ENCODE data around the gene REXO5.
"Not testable (repeated sequence)": the region's sequence is repeated elsewhere in the genome, so short reads cannot be mapped to it uniquely, and the experiment has no call there.

Gene REXO5

DNA sequence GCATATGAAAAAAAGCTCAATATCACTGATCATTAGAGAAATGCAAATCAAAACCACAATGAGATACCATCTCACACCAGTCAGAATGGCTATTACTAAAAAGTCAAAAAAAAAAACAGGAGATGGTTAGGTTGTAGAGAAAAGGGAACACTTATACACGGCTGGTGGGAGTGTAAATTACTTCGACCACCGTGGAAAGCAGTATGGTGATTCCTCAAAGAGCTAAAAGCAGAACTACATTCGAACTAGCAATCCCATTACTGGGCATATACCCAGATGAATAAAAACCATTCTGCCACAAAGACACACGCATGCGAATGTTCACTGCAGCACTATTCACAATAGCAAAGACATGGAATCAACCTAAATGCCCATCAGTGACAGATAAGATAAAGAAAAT, 58.0 kb downstream of the REXO5 start:
- H3K36me3 Mint-ChIP-seq (ENCODE audit: low read depth) = peaks cover 44% of the 10 kb centered on the region
- not testable (repeated sequence) for H3K27me3 Mint-ChIP-seq (ENCODE audit: low read depth); H3K9me3 Mint-ChIP-seq; DNase-seq (ENCODE audit: low spot score); H3K4me3 Mint-ChIP-seq
- peaks cover 36% of the 10 kb centered on the region for H3K4me1 Mint-ChIP-seq (ENCODE audit: low read depth)
- peak overlapping the region; percentile 10 for H3K27ac Mint-ChIP-seq

DNA sequence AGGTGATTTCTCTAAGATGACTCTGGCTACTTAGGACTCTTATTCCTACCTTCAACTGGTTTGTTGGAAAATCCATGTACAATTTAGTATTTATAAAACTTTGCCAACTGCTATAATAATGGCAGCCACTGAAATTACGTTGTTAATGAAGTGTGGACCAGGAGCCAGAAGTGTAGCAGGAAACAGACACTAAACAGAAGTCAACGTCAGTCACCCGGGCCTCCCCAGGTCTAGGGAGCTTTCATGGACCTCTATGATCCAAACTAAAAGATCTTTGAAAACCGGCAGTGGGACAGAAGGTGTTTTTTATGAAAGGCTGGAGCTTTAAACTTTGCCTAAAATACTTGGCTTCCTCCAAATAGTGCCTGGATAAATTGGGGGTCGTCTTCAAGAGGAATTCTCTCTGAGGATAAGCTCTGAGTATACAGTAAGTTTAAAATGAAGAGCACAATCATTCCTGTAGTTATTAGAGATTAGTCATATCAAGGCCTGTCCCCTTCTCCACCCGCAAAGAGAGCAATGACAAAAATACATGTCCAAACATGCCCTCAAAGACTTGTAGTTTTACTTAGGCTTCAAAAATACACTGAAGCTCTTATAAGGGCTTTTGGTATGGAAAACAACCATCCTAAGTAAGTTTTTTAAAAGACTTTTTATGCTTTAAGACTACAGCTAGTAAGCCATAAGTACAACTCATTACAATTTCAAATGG, 59.2 kb downstream of the REXO5 start:
- Mint-ChIP-seq H3K27me3 (ENCODE audit: low read depth) (no peaks in the 10 kb centered on the region), H3K36me3 (ENCODE audit: low read depth) (peaks cover 37% of the 10 kb centered on the region), H3K27ac (peak overlapping the region; percentile 73), H3K9me3 (no peaks in the 10 kb centered on the region), H3K4me1 (ENCODE audit: low read depth) (peaks cover 41% of the 10 kb centered on the region), H3K4me3 (no peak overlapping the region)
- no peak for DNase-seq (ENCODE audit: low spot score)

DNA sequence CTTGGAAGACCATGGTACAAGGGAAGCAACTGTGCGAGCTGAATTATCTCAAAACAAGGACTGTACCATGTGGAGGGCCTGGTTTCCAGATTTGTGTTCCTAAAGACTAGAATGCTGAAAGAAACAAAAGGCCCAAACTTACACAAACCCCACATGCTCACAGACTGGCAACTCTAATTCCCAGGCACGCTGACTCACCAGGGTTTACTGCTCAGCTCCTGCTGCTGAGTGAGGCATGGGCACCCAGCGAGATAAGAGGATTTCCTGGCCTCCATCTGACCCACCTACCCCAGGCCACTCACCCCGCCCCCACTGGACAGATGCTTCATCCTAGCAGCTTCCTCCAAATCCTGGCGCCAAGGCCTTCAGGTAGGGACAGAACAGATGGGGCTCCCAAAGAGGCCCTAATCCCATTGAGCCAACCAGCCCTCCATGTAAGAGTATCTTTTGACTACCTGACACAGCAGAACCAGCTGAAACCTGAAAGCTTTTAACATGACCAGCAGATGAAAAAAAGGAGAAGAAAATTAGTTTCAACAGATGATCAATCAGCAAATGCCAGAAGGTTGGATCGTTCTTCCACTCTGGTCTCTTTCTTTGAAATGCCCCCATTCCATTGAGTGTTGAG, 59.9 kb downstream of the REXO5 start:
- Mint-ChIP-seq H3K9me3 (no peaks in the 10 kb centered on the region), H3K36me3 (ENCODE audit: low read depth) (peaks cover 39% of the 10 kb centered on the region)
- DNase-seq (ENCODE audit: low spot score) = no peak

DNA sequence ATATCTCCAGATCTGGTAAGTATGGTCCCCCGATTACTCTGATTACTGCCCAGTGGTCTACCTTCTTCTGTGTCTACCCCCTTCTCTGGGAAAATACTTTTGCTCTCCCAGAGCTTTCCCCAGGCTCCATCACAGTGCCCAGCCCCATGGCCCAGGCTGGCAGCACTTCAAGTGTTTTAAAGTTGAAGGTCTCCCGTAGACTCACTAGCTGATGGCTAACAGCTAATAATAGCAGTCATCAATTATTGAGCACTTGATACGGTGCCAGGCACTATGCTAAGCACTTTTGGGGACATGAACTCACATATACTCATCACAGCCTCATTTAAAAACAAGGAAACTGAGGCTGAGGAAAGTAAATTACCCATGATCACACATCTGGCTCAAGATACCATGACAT, 60.5 kb downstream of the REXO5 start:
- Mint-ChIP-seq H3K27me3 (ENCODE audit: low read depth) (no peaks in the 10 kb centered on the region), H3K27ac (peak overlapping the region; percentile 73)
- DNase-seq (ENCODE audit: low spot score) = no peak

More for the DNA sequence above, 59.9 kb downstream of the REXO5 start:
- Mint-ChIP-seq H3K27me3 (ENCODE audit: low read depth) (no peaks in the 10 kb centered on the region), H3K27ac (peak overlapping the region; percentile 73), H3K4me3 (no peak overlapping the region), H3K4me1 (ENCODE audit: low read depth) (peaks cover 45% of the 10 kb centered on the region)

DNA sequence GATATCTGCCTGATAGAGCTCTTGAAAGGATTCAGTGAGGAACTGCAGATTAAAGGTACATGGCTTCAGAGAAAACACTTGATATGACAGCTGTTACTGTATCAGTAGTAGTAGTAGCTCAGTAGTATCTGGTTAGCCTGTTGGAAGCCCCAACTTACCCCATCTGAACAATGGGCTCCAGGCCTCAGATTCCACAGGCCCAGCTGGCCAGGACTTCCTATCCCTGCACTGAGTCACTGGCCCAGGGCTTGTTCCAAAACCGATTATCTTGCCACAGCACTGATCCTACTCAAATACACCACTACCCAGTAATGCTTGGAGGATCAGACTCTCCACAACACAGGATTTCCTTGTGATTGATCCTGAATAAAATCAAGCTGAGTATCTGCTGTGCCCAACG, 61.3 kb downstream of the REXO5 start:
- Mint-ChIP-seq H3K4me3 (no peak overlapping the region), H3K9me3 (no peaks in the 10 kb centered on the region), H3K27me3 (ENCODE audit: low read depth) (no peaks in the 10 kb centered on the region), H3K27ac (peak overlapping the region; percentile 16), H3K4me1 (ENCODE audit: low read depth) (peaks cover 55% of the 10 kb centered on the region), H3K36me3 (ENCODE audit: low read depth) (peaks cover 38% of the 10 kb centered on the region)
- no peak for DNase-seq (ENCODE audit: low spot score)

More for the DNA sequence above, 60.5 kb downstream of the REXO5 start:
- peaks cover 40% of the 10 kb centered on the region for H3K36me3 Mint-ChIP-seq (ENCODE audit: low read depth)
- peaks cover 47% of the 10 kb centered on the region for H3K4me1 Mint-ChIP-seq (ENCODE audit: low read depth)
- H3K4me3 Mint-ChIP-seq = no peak overlapping the region
- no peaks in the 10 kb centered on the region for H3K9me3 Mint-ChIP-seq

DNA sequence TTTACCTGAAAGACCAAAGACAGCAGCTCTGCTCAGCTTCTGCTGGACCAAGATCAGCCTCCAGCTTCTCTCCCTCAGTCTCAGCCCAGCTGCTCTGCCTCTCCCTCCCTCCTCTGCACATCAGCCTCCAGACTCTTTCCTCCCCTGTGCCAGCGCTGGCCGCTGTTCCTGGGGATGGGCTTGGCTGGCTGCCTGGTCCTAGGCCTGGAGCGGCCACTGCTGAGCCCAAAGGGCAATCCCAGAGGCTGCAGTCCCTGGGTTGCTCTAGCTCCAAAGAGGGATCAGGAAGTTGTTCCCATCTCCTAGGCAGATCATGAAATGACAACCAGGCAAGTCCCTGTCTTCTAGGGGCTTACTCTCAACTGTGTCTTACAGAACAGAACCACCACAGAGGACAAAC, 62.6 kb downstream of the REXO5 start:
- no peak for DNase-seq (ENCODE audit: low spot score)
- H3K9me3 Mint-ChIP-seq = no peaks in the 10 kb centered on the region
- peak overlapping the region; percentile 3 for H3K27ac Mint-ChIP-seq
- H3K27me3 Mint-ChIP-seq (ENCODE audit: low read depth) = no peaks in the 10 kb centered on the region
- peaks cover 65% of the 10 kb centered on the region for H3K4me1 Mint-ChIP-seq (ENCODE audit: low read depth)
- H3K36me3 Mint-ChIP-seq (ENCODE audit: low read depth) = peaks cover 33% of the 10 kb centered on the region
- no peak overlapping the region for H3K4me3 Mint-ChIP-seq

DNA sequence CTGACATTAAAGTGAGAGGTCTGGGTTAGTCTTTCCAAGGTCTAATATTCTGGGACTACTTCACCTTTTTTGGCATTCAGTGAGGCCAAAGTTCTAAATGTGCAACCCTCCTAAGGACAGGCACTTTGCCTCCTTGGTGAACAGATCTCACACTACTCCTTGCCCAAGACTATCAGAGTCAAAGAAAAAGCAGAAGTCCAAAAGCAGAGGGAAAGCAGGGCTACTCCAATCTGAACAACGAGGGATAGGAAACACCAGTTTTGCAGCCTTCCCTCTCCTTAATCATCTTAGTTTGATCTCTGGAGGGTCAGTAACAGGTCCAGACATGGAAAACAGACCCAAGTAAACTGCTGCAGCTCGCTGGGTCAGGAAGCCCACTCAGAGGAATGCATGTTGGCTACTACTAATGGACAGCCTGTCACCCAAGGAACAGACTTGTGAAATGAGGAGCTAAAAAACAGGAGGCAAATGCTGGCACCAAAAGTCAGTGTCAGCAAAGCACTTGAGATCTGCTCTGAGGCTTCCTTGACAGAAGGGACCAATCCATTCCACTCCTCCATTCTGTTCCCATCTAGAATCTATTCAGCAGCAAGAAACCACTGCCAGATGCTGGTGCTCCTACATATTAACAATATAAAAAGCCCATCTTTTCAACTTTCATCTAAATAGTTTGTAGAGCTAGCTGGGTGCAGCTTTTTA, 63.9 kb downstream of the REXO5 start:
- DNase-seq (ENCODE audit: low spot score) = no peak
- Mint-ChIP-seq H3K27ac (no peak overlapping the region), H3K36me3 (ENCODE audit: low read depth) (peaks cover 24% of the 10 kb centered on the region), H3K4me1 (ENCODE audit: low read depth) (peaks cover 69% of the 10 kb centered on the region), H3K27me3 (ENCODE audit: low read depth) (no peaks in the 10 kb centered on the region), H3K9me3 (no peaks in the 10 kb centered on the region), H3K4me3 (no peak overlapping the region)

DNA sequence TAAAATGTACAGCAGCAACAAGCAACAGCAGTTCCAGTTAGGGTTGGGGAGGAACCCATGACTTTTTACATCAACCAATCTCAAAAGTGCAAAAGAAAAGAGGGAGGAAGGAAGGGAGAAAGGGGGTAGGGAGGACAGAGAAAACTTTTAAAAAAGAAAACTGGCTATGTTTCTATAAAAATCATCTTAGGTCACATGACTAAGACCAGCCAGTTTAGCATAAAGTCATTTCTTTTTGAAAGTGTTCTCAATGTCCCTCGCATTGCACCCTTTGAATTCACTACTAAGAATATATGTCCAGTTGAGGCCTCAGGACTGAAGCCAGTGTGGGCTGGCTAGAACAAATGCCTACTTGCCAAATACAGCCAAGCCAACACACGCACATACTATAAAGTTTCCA, 64.9 kb downstream of the REXO5 start:
- H3K4me3 Mint-ChIP-seq = no peak overlapping the region
- H3K9me3 Mint-ChIP-seq = no peaks in the 10 kb centered on the region
- H3K36me3 Mint-ChIP-seq (ENCODE audit: low read depth) = peaks cover 30% of the 10 kb centered on the region
- DNase-seq (ENCODE audit: low spot score) = no peak
- H3K27ac Mint-ChIP-seq = no peak overlapping the region
- H3K4me1 Mint-ChIP-seq (ENCODE audit: low read depth) = peaks cover 68% of the 10 kb centered on the region
- no peaks in the 10 kb centered on the region for H3K27me3 Mint-ChIP-seq (ENCODE audit: low read depth)

DNA sequence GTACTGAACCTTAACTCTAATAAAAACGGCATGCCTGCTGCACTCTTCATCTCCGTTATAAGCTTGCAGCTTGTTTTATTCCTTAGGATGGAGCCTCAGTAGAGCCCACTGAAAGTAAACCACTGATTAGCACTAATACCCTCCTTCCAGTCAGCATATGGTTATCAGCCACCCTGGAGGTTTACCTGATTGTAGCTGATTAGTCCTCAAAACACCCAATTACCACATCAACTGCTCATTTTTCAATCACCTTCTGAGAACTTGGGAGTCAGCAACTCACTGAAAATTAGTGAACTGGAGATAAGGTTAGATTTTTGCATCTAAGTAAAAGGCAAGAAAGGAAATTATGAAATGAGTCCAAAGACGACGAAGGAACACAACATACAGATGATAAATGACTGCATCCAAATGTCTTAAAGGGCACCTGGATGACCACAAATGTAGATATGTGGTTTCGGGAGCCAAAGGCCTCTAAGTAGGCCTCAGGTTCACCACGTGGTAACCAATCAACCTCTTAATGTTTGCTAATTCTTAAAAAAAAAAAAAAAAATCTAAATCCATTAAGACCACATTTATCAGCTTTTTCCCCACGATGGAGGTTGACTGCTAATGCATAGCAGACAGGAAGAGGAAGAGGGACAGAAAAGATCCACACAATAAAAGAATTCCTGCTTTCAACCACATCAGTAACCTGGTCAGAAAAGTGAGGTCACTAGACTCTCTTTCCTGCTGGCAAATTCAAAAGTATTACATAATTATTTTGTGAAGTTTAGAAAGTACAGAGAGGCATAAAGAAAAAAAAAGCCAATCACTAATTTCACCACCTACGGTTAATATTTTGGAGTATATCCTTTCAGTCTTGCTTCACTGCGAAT, 65.9 kb downstream of the REXO5 start:
- Mint-ChIP-seq H3K9me3 (peaks cover 5% of the 10 kb centered on the region), H3K4me3 (peak overlapping the region; percentile 22), H3K27ac (peak overlapping the region; percentile 13), H3K4me1 (ENCODE audit: low read depth) (peaks cover 67% of the 10 kb centered on the region), H3K27me3 (ENCODE audit: low read depth) (no peaks in the 10 kb centered on the region), H3K36me3 (ENCODE audit: low read depth) (peaks cover 31% of the 10 kb centered on the region)
- DNase-seq (ENCODE audit: low spot score) = no peak

DNA sequence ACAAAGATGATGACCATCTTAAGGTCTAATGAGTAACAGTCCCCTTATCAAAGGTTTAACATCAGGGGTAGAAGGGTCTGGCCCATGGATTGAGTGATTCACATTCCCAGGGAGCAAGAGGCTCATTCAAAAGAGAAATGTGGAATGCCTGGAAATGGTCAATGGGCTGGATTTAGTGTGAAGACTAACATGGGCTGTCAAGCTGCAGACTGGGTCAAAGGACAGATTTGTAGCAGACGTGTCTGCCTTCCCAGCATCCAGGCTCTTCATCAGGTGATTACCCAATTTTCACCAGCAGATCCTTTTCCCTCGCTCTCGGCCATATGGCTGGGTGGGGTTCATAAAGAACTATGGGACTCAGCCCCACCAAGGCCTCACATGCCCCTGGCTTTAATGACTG, 67.0 kb downstream of the REXO5 start:
- peaks cover 30% of the 10 kb centered on the region for H3K36me3 Mint-ChIP-seq (ENCODE audit: low read depth)
- peaks cover 70% of the 10 kb centered on the region for H3K4me1 Mint-ChIP-seq (ENCODE audit: low read depth)
- peak overlapping the region; percentile 84 for H3K27ac Mint-ChIP-seq
- peak overlapping the region; percentile 68 for H3K4me3 Mint-ChIP-seq
- peaks cover 5% of the 10 kb centered on the region for H3K9me3 Mint-ChIP-seq
- H3K27me3 Mint-ChIP-seq (ENCODE audit: low read depth) = no peaks in the 10 kb centered on the region
- no peak for DNase-seq (ENCODE audit: low spot score)

DNA sequence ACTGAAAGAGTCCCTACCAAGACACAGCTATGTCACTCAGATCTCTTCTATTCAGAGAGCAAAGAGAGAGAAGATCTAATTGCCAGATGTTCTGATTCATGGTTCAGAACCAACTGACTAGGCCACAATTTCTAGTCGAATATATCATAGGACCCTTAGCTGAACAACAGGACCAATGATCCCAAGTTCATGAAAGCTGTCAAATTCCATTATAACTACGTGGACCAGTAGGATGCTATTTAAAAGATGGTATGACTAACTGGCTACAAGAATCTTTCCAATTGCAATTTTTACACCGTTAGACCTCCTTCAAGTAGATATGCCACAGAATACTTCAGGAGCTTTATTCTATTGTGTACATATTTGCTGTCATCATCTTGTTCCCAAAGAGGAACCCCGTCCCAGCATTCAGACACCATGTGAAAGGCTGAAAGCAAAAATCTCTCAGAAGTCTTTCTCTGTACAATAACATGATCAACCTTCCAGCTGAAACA, 67.8 kb downstream of the REXO5 start:
- H3K36me3 Mint-ChIP-seq (ENCODE audit: low read depth) = peaks cover 32% of the 10 kb centered on the region
- no peaks in the 10 kb centered on the region for H3K27me3 Mint-ChIP-seq (ENCODE audit: low read depth)
- H3K4me1 Mint-ChIP-seq (ENCODE audit: low read depth) = peaks cover 74% of the 10 kb centered on the region
- DNase-seq (ENCODE audit: low spot score) = no peak
- H3K27ac Mint-ChIP-seq = peak overlapping the region; percentile 84
- peaks cover 5% of the 10 kb centered on the region for H3K9me3 Mint-ChIP-seq
- peak overlapping the region; percentile 68 for H3K4me3 Mint-ChIP-seq

DNA sequence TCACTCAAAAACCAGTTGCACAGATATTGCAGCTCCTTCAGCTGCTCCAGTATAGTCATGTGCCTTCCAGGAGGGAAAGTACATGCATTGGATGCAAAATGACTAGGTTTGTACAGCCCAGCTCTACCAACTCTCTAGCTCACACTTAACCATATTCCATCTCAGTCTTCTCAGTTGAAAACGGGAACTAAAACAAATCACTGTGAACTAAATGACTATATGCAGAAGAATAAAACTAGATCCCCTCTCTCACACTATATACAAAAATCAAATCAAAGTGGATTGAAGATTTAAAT, 69.0 kb downstream of the REXO5 start:
- H3K4me1 Mint-ChIP-seq (ENCODE audit: low read depth) = peaks cover 77% of the 10 kb centered on the region
- H3K27me3 Mint-ChIP-seq (ENCODE audit: low read depth) = no peaks in the 10 kb centered on the region
- peaks cover 32% of the 10 kb centered on the region for H3K36me3 Mint-ChIP-seq (ENCODE audit: low read depth)
- peak overlapping the region; percentile 68 for H3K4me3 Mint-ChIP-seq
- H3K9me3 Mint-ChIP-seq = peaks cover 5% of the 10 kb centered on the region
- no peak for DNase-seq (ENCODE audit: low spot score)
- peak overlapping the region; percentile 84 for H3K27ac Mint-ChIP-seq

DNA sequence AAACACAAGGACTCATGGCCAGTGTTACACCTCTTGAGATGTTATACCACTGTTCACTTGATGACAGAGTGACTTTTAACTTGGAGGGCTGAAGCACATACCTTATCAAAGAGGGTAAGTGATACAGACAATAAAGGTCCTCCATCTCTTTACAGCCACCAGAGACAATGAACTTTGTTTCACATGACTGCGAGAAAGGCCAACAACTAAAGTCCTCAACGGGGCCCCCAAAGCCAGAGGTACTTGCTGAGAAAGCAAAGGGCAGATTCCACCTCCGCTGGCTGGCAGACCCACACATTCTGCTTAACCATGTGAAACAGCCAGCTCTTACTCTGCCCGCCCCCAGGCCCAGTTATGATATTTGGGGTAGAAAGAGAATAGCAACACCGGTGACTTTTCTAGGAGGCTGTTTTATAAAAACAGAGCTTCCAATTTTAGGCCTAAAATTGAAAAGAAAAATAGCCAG, 72.4 kb downstream of the REXO5 start:
- DNase-seq (ENCODE audit: low spot score) = no peak
- Mint-ChIP-seq H3K4me1 (ENCODE audit: low read depth) (peaks cover 66% of the 10 kb centered on the region), H3K4me3 (peak overlapping the region; percentile 32), H3K27ac (peak overlapping the region; percentile 65), H3K9me3 (peaks cover 5% of the 10 kb centered on the region), H3K27me3 (ENCODE audit: low read depth) (no peaks in the 10 kb centered on the region), H3K36me3 (ENCODE audit: low read depth) (peaks cover 25% of the 10 kb centered on the region)
